ENCODE measurements around the gene MTUS2.

GRCh38 chr13:29454931-29455481, 634.9 kb downstream of the MTUS2 start:
- TF ChIP-seq CTCF (IDR thresholded peaks at IDR 0.05; ENCODE audit: insufficient read depth, low read length) (no peak), POLR2AphosphoS5 (IDR thresholded peaks at IDR 0.05; ENCODE audit: low read depth) (no peak), REST (IDR thresholded peaks at IDR 0.05; ENCODE audit: insufficient replicate concordance, low read depth) (no peak), SPI1 (IDR thresholded peaks at IDR 0.05; ENCODE audit: borderline replicate concordance, low read depth) (no peak), GABPA (IDR thresholded peaks at IDR 0.05; ENCODE audit: low read depth) (no peak)

All from HL-60 (cell line).